Measurements from ENCODE around the gene OLIG2.

OLIG2 gene

DNA sequence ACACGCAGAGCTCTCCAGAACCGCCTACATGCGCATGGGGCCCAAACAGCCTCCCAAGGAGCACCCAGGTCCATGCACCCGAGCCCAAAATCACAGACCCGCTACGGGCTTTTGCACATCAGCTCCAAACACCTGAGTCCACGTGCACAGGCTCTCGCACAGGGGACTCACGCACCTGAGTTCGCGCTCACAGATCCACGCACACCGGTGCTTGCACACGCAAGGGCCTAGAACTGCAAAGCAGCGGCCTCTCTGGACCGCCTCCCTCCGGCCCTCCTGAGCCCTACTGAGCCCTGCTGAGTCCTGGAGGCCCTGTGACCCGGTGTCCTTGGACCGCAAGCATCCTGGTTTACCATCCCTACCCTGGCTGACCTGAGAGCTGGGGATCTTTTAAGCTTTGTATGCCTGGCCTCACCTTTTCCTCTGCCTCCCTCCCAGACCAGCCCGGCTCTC, 8.3 kb downstream of the OLIG2 start:
- no peak for DNase-seq

DNA sequence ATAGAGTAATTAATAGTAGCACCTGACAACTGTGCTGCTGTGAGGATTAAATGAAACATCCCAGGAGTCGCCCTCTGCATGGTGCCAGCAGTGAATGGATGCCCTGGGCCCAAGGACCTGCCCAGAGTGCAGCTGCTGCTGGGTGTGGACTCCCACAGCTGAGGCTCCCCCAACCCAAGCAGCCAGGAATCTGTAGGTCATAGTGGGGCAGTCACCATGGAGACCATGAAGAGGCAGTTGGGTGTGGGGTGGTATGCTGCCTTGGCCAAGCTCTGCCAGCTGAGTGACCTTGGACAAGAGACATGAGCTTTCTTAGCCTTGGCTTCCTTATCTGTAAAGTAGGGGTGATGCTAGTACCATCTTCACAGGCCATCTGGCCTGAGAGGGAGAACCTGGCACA, 9.4 kb downstream of the OLIG2 start:
- DNase-seq = no peak

DNA sequence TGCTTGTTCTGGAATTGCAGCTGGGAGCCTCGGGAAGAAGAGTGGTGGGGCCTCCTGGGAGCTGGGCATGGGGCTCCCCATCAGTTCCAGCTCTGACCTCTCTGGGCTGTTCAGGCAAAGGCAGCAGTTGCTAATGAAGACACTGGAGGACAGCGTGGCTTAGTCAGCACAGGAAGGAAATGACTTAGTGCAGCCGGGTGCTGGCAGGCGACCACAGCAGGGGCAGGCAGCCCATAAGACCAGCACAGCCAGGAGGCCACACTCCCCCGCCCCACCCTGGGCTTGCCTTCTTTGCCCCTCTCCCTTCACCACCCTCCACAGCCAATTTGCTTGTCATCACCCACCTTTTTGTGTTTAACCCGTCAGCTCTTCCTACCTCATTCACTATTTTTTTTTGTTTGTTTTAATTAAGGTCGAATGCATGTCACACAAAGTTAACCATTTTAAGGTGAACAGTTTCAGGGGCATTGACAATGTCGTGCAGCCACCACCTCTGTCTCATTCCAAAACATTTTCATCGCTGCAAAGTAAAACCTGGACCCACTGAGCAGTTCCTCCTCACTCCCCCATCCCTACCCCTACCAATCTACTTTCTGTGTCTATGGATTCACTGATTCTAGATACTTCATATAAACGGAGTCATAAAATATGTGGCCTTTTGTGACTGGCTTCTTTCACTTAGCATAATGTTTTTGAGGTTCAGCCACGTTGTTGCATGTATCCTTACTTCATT, 10.9 kb downstream of the OLIG2 start:
- DNase-seq = peak; percentile 80 to 85 (median 83)

DNA sequence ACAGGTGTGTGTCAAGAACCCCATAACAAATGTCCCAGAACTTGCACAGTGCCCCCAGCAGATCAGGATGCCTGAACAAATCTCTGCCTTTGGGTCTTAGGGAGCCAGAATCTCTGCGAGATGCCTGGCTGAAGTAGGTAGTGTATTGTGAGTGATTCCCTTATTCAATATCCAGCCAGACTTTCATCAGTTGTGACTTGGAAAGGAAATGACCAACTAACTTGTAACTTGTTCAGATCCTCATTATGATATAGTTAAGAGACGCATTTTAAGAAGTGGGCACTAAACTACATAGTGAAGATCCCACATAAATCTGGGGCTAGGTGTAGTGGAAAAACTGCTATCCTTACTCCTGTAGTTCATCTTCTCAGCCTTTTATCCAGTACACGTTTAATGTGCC, 11.8 kb downstream of the OLIG2 start:
- peak in 1 of 3 donors; percentile 25 for DNase-seq

DNA sequence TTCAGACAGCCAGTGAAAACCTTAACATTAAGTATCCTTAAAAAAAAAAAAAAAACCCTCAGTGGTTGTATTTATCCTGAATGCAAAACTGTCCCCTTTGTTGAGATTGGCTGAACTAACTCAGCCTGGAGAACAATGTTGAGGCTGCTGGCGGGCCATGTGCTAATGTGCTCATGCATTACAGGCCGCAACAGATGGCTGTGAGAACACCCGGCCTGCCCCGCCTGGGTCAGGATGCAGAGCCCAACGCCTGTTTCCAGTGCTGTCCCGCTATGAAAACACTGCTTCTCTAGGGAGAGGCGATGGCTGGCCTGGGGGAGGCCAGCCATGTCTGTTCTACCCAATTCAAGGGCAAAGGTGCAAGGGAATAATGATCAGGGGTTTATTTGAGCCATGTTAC, 13.8 kb downstream of the OLIG2 start:
- no peak for DNase-seq

- DNase-seq = no peak
Measured at GRCh38 chr21:33040215-33040614, 14.5 kb downstream of the OLIG2 start.

DNA sequence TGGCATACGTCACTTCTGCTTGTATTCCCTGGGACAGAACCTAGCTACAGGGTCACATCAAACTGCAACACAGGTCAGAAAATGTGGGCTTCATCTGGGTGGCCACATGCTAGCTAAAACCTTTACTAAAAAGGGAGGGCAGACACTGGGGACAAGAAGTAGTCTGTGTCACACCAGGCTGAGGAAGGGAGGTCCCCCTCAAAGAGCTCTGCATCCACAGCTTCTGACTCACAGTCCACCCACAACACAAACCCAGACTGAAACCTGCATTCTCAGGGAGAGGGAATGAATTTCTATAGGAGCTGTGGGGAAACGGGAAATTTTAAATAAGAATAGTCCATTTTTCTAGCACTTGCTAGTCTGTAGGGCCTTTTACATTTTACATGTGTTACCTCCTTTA, 16.2 kb downstream of the OLIG2 start:
- peak; percentile 73 to 79 (median 74) for DNase-seq

GRCh38 chr21:33042812-33043211, 17.1 kb downstream of the OLIG2 start:
- no peak for DNase-seq

DNA sequence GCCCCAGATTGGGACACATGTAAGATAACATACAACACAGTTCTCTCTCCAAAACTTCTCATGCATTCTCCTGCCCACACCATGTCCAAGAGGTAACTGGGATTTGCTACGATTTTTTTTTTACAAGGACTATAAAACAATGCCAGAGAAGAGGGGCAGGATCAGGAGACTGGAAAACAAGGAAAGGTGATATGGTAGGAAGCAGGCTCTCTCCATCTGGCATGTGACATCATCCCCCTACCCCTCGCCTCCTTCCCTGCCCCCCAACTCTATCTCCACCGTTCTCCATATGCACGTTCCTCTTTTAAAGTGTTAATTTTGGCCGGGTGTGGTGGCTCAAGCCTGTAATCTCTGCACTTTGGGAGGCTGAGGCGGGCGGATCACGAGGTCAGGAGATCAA, 20.7 kb downstream of the OLIG2 start:
- no peak for DNase-seq

GRCh38 chr21:33047231-33047630, 21.5 kb downstream of the OLIG2 start:
- peak in 1 of 3 donors; percentile 37 for DNase-seq

DNA sequence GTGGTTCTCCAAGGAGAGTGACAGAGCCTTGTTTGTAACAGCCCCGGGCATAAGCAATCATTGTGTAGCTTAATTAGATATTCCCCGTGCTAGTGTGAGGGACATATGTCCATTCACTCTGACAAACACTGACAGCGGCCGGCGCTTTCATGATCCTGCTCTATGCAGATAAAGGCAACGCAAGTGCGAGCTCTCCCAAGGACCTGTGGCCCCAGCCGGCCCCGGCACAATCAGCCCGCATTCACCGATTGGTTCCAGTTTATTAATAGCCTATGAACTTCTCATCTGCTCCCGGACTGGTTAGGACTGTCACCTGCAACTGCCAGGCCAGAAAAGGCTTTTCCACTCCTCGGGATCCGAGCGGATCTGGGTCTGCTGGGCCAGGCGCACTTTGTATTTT, 26.2 kb downstream of the OLIG2 start:
- no peak for DNase-seq

DNA sequence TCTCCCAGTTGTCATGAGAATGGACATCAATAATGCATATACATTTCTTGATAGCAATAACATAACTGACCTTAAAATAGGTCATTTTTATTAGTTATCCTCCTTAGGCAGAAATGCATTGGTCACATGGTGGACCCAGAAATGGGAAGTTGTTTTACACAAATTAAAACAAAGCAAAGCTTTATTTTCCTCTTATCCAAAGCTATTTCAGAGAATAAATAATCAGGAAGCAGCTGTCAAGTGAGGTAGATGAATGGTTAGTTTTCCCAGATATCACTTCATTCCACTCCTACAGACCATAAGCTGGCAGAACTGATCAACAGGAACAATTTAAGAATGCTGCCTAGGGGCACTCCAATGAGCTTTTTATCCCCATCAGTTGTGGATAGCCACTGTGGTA, 28.2 kb downstream of the OLIG2 start:
- peak in 2 of 3 donors; percentile 25 to 38 for DNase-seq

- DNase-seq = peak; percentile 67 to 71 (median 70)
Measured at GRCh38 chr21:33055991-33056390, 30.3 kb downstream of the OLIG2 start.

- no peak for DNase-seq
Measured at GRCh38 chr21:33057385-33057940, 31.7 kb downstream of the OLIG2 start.

GRCh38 chr21:33058527-33058926, 32.8 kb downstream of the OLIG2 start:
- peak in 1 of 3 donors; percentile 18 for DNase-seq

- DNase-seq = peak in 2 of 3 donors; percentile 19 to 30
Measured at GRCh38 chr21:33058957-33059356, 33.2 kb downstream of the OLIG2 start.

- DNase-seq = peak; percentile 86 to 95 (median 95)
Measured at GRCh38 chr21:33059380-33059841, 33.7 kb downstream of the OLIG2 start.

- DNase-seq = no peak
Measured at GRCh38 chr21:33061233-33061632, 35.5 kb downstream of the OLIG2 start.

- no peak for DNase-seq
Measured at GRCh38 chr21:33063375-33063883, 37.7 kb downstream of the OLIG2 start.

- no peak for DNase-seq
Measured at GRCh38 chr21:33063907-33064622, 38.3 kb downstream of the OLIG2 start.

DNA sequence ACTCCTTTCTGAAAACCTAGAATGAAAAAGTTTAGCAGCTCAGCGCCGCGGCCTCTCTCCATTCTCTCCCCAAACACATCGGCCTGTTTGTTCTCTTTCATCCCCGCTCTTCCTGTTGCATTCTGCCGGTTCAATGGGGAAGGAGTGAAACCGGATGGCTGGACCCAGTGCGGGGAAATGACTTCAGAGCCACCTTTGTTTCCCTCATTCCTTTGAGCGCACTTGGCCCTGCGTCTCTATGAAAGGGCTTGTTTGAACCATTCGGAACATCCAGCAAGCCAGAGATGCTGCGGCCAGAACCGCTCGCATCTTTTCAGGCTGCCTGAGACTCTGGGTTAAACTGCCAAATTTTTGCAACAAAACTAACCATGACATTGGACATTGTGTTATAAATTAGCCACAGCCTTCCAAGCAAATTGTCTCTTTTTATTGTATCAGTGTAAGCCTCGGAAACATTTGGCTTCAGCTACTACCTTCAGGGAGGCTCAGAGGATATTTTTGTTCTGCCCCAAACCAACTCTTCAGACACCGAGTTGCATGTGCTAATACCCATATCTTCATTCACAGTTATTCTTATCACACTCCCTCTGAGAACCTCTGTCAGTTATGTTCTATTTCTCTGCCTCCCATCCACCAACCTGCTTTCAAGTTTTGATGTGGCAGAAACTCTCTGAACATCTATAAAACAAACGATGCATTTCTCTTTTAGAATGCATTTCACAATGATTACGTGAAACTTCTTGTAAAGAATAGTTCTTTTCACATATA, 39.1 kb downstream of the OLIG2 start:
- DNase-seq = no peak

- no peak for DNase-seq
Measured at GRCh38 chr21:33067043-33067442, 41.3 kb downstream of the OLIG2 start.

GRCh38 chr21:33067457-33067856, 41.7 kb downstream of the OLIG2 start:
- DNase-seq = peak; percentile 30 to 45 (median 45)

Measured in suppressor macrophage treated with lipopolysaccharide for 1 hour (primary cell).